HepG2 (cell line): ENCODE data around the gene RHOV. TPM values are rescaled to one million over a fixed set of nuclear protein-coding genes. Genes with fewer than 3 reads are reported as not detected.

ENCODE experiments used
- CTCF ChIP-seq: sonication (generic); formaldehyde crosslinking; IDR thresholded peaks from 2 replicates; pipeline ENCODE4 v1.5.0; 2020; ENCODE audit warnings: mild to moderate bottlenecking, missing genetic modification reagents, moderate library complexity
- DNMT1 ChIP-seq: sonication (generic); formaldehyde crosslinking; IDR thresholded peaks from 2 replicates; pipeline ENCODE4 v1.5.1; 2020; ENCODE audit warnings: mild to moderate bottlenecking, missing genetic modification reagents
- FIP1L1 ChIP-seq: fragments of 200-400 bp; formaldehyde crosslinking; IDR thresholded peaks from 2 replicates; pipeline ENCODE4 v1.6.1; 2018; ENCODE audit warnings: low read depth, mild to moderate bottlenecking, low read length, moderate library complexity, borderline replicate concordance; ENCODE audit not compliant: insufficient read depth
- FOSL2 ChIP-seq: sonication (generic); formaldehyde crosslinking; IDR thresholded peaks from 2 replicates; pipeline ENCODE4 v1.4.0; 2020; ENCODE audit warnings: missing genetic modification reagents
- GATAD1 ChIP-seq: IDR thresholded peaks from 2 replicates; pipeline ENCODE4 v1.6.1; 2016; ENCODE audit warnings: missing genetic modification reagents, missing compliant biosample characterization
- HBP1 ChIP-seq: IDR thresholded peaks from 2 replicates; pipeline ENCODE4 v1.6.1; 2016; ENCODE audit warnings: low read depth, control low read depth
- HIVEP1 ChIP-seq: sonication (generic); formaldehyde crosslinking; IDR thresholded peaks from 2 replicates; pipeline ENCODE4 v1.4.0; 2020; ENCODE audit warnings: mild to moderate bottlenecking, missing genetic modification reagents
- HMG20B ChIP-seq: conservative IDR thresholded peaks from 2 replicates; pipeline ENCODE4 v1.6.1; 2016; ENCODE audit warnings: missing genetic modification reagents, missing compliant biosample characterization
- HOXA3 ChIP-seq: sonication (generic); formaldehyde crosslinking; IDR thresholded peaks from 2 replicates; pipeline ENCODE4 v1.5.0; 2020; ENCODE audit warnings: missing genetic modification reagents
- KDM2A ChIP-seq: sonication (generic); formaldehyde crosslinking; IDR thresholded peaks from 2 replicates; pipeline ENCODE4 v1.4.0; 2020; ENCODE audit warnings: low read depth, missing genetic modification reagents, borderline replicate concordance
- MAZ ChIP-seq, 2 experiments: sonication (generic) in 1 of 2; formaldehyde crosslinking in 1 of 2; IDR thresholded peaks; 2 replicates each; pipeline versions ENCODE4 v1.5.0 to v1.6.1; 2012 to 2020; ENCODE audit warnings: low read depth in 2 of 2, mild to moderate bottlenecking in 2 of 2, borderline replicate concordance in 1 of 2, improper control_type of control experiment in 1 of 2, low read length in 1 of 2, missing genetic modification reagents in 1 of 2, moderate library complexity in 1 of 2
- NFE2 ChIP-seq: sonication (generic); formaldehyde crosslinking; IDR thresholded peaks from 2 replicates; pipeline ENCODE4 v1.4.0; 2020; ENCODE audit warnings: missing genetic modification reagents
- NONO ChIP-seq, 2 experiments: fragments of 450-650 bp in 1 of 2; sonication (generic) in 1 of 2; formaldehyde crosslinking in 1 of 2; IDR thresholded peaks in 1 of 2; conservative IDR thresholded peaks in 1 of 2; 2 replicates each; pipeline versions ENCODE4 v1.6.1 to v1.8.0; 2017 to 2022; ENCODE audit warnings: mild to moderate bottlenecking in 1 of 2, missing genetic modification reagents in 1 of 2, moderate library complexity in 1 of 2
- PHF8 ChIP-seq: sonication (generic); formaldehyde crosslinking; IDR thresholded peaks from 2 replicates; pipeline ENCODE4 v1.5.0; 2020; ENCODE audit warnings: missing genetic modification reagents
- SMC3 ChIP-seq: IDR thresholded peaks from 2 replicates; pipeline ENCODE4 v1.6.1; 2011; ENCODE audit warnings: low read length, improper control_type of control experiment
- TFE3 ChIP-seq: IDR thresholded peaks from 2 replicates; pipeline ENCODE4 v1.6.1; 2016
- ZMAT3 ChIP-seq: sonication (generic); formaldehyde crosslinking; conservative IDR thresholded peaks from 2 replicates; pipeline ENCODE4 v1.7.0; 2021; ENCODE audit warnings: missing genetic modification reagents
- ZMYM4 ChIP-seq: sonication (generic); formaldehyde crosslinking; IDR thresholded peaks from 2 replicates; pipeline ENCODE4 v1.8.1; 2023; ENCODE audit warnings: mild to moderate bottlenecking, missing genetic modification reagents
- ZNF225 ChIP-seq: sonication (generic); formaldehyde crosslinking; IDR thresholded peaks from 2 replicates; pipeline ENCODE4 v1.4.0; 2020; ENCODE audit warnings: mild to moderate bottlenecking, missing genetic modification reagents
- ZNF292 ChIP-seq: sonication (generic); formaldehyde crosslinking; IDR thresholded peaks from 2 replicates; pipeline ENCODE4 v1.8.1; 2022; ENCODE audit warnings: mild to moderate bottlenecking, low read depth, missing genetic modification reagents, borderline replicate concordance
- ZNF577 ChIP-seq: sonication (generic); formaldehyde crosslinking; IDR thresholded peaks from 2 replicates; pipeline ENCODE4 v1.4.0; 2020; ENCODE audit warnings: mild to moderate bottlenecking, low read depth, missing genetic modification reagents, borderline replicate concordance
- ZNF709 ChIP-seq: sonication (generic); formaldehyde crosslinking; IDR thresholded peaks from 2 replicates; pipeline ENCODE4 v1.5.0; 2020; ENCODE audit warnings: mild to moderate bottlenecking, missing genetic modification reagents
- ZNF713 ChIP-seq: sonication (generic); formaldehyde crosslinking; IDR thresholded peaks from 2 replicates; pipeline ENCODE4 v1.4.0; 2020; ENCODE audit warnings: mild to moderate bottlenecking, missing genetic modification reagents
- ZNF720 ChIP-seq: sonication (generic); formaldehyde crosslinking; IDR thresholded peaks from 2 replicates; pipeline ENCODE4 v1.4.0; 2020; ENCODE audit warnings: missing genetic modification reagents
- polyA plus RNA-seq, 8 experiments: library from polyadenylated mRNA; depleted of rRNA in 3 of 8; stranded (reverse) in 7 of 8; unstranded in 1 of 8; fragments of >200 nt; fragmentation: Illumina TruSeq in 4 of 8; extraction: Trizol in 4 of 8; gene quantifications; 2 replicates each; pipeline versions ENCODE4 v1.2.1 to v1.2.3, GENCODE V29; 2011 to 2016; ENCODE audit warnings: low read depth in 4 of 8, missing spikeins in 1 of 8, mixed read lengths in 1 of 8; ENCODE audit not compliant: insufficient read depth in 1 of 8
- total RNA-seq, 5 experiments: library from RNA; depleted of rRNA; stranded (reverse); fragments of >200 nt; fragmentation: Illumina TruSeq; extraction: Trizol; gene quantifications; 2 replicates each; pipeline ENCODE4 v1.2.3, GENCODE V29; 2016; ENCODE audit warnings: low read depth in 1 of 5
- TF ChIP-seq, protein P1 (sequence below): sonication (generic); formaldehyde crosslinking; IDR thresholded peaks from 2 replicates; pipeline ENCODE4 v1.4.0; 2020; ENCODE audit warnings: mild to moderate bottlenecking, missing genetic modification reagents

RHOV gene
- total and polyA plus RNA-seq, 2 of the 13 experiments (the other 11 are each of a cell fraction or from before 2014, with no cell fraction given) = 0.17 to 0.18 TPM

DNA sequence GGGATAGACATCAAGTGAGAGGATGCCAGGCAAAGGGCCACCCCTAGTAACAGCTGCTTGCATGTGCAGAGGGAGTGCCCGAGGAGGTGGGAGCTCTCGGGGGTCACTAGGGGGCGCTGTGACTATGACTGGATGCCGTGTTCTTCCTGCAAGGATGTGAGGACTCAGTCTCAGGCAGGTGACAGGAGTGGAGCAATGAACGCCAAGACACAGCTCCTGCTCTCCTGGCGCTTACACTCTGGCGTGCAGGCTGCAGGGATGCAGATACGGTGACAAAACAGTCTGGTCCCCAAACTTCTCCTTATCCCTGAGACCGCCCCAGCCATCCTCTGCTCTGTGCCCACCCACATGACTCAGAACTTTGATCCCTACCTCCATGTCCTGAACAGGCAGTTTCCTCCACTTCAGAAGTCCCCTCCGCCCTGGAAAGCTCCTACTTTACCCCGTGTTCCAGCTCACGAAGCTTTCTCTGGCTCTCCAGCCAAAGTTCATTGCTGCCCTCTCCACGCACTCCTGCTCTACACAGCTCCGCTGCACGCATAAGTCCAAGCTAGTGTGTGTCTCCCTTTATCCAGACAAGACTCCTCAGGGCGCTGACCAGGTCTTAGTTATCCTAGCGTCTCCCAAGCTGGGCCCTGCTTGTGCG, 14.7 kb downstream of the RHOV start (continued):
- TF ChIP-seq ZMAT3 (CRISPR knock-in tag) (0 out of 2 replicates have a peak, but pooled peaks have one; percentile 59), DNMT1 (CRISPR knock-in tag) (0 out of 2 replicates have a peak, but pooled peaks have one; percentile 6), MAZ (IDR thresholded peaks at IDR 0.05; ENCODE audit: borderline replicate concordance, low read depth, low read length) (no peak), MAZ (CRISPR knock-in tag; IDR thresholded peaks at IDR 0.05; ENCODE audit: low read depth) (no peak; the same call in 1 of the 2 replicates), PHF8 (CRISPR knock-in tag) (peak; percentile 22; the same call in 1 of the 2 replicates), FIP1L1 (no peak), ZMYM4 (peak; percentile 46; the same call in 1 of the 2 replicates), HMG20B (CRISPR knock-in tag) (0 out of 2 replicates have a peak, but pooled peaks have one; percentile 47), ZNF225 (CRISPR knock-in tag) (no peak), HIVEP1 (CRISPR knock-in tag) (no peak), ZNF292 (peak; percentile 58; the same call in 1 of the 2 replicates), GATAD1 (peak; percentile 20; the same call in 1 of the 2 replicates), HBP1 (peak; percentile 67; the same call in 1 of the 2 replicates), NONO (IDR thresholded peaks at IDR 0.05) (no peak), NONO (CRISPR knock-in tag; conservative IDR thresholded peaks at IDR 0.05) (no peak), HOXA3 (peak; percentile 14; the same call in 1 of the 2 replicates), ZNF720 (CRISPR knock-in tag) (no peak), SMC3 (peak; percentile 42; the same call in 1 of the 2 replicates), KDM2A (0 out of 2 replicates have a peak, but pooled peaks have one; percentile 23), ZNF577 (CRISPR knock-in tag) (no peak), ZNF713 (CRISPR knock-in tag) (no peak), NFE2 (CRISPR knock-in tag) (no peak), TFE3 (CRISPR knock-in tag) (peak; percentile 15; the same call in 1 of the 2 replicates), ZNF709 (CRISPR knock-in tag) (0 out of 2 replicates have a peak, but pooled peaks have one; percentile 37), CTCF (peak; percentile 88), FOSL2 (CRISPR knock-in tag) (peak; percentile 32; the same call in 1 of the 2 replicates)
- TF ChIP-seq, protein P1, sequence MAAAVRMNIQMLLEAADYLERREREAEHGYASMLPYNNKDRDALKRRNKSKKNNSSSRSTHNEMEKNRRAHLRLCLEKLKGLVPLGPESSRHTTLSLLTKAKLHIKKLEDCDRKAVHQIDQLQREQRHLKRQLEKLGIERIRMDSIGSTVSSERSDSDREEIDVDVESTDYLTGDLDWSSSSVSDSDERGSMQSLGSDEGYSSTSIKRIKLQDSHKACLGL = 0 out of 2 replicates have a peak, but pooled peaks have one; percentile 32
